ENCODE data around the gene CACNA1C. TPM values are rescaled to one million over a fixed set of nuclear protein-coding genes. Genes with fewer than 3 reads are reported as not detected.

Gene CACNA1C
- total RNA-seq, 4 donors from 2014 or later, result 5.2 to 12.9 (median 6.3) TPM

GRCh38 chr12:2195085-2195484 lies 142.3 kb downstream of the CACNA1C start:
- DNase-seq (ENCODE audit: low spot score in 2 of 2), result no peak
- TF ChIP-seq CTCF (IDR thresholded peaks at IDR 0.05), result no peak
- TF ChIP-seq POLR2A (IDR thresholded peaks at IDR 0.05), result no peak
- TF ChIP-seq EP300 (IDR thresholded peaks at IDR 0.05), result no peak
- no peaks in the 10 kb centered on the region for H3K36me3 ChIP-seq
- no peak overlapping the region for H3K4me3 ChIP-seq
- H3K4me1 ChIP-seq, result no peaks in the 10 kb centered on the region
- WGBS, 2 donors, result 75 to 82% methylated on average over 5 of the region's 5 CpGs
- no peaks in the 10 kb centered on the region for H3K27me3 ChIP-seq
- no peaks in the 10 kb centered on the region for H3K9me3 ChIP-seq
- H3K27ac ChIP-seq, result no peak overlapping the region

GRCh38 chr12:2198005-2198501 lies 145.3 kb downstream of the CACNA1C start:
- TF ChIP-seq POLR2A (IDR thresholded peaks at IDR 0.05), result no peak
- TF ChIP-seq CTCF (IDR thresholded peaks at IDR 0.05), result no peak
- no peak for TF ChIP-seq EP300 (IDR thresholded peaks at IDR 0.05)
- WGBS, 2 donors, result 49 to 54% methylated on average over 14 to 18 of the region's 18 CpGs
- Histone ChIP-seq H3K27me3 (no peaks in the 10 kb centered on the region), H3K4me1 (no peaks in the 10 kb centered on the region), H3K27ac (no peak overlapping the region), H3K36me3 (no peaks in the 10 kb centered on the region), H3K9me3 (no peaks in the 10 kb centered on the region), H3K4me3 (no peak overlapping the region)
- DNase-seq (ENCODE audit: low spot score in 2 of 2), result no peak

GRCh38 chr12:2198542-2198941 lies 145.8 kb downstream of the CACNA1C start:
- WGBS, 2 donors, result 77% methylated on average over 5 of the region's 5 CpGs
- no peaks in the 10 kb centered on the region for H3K4me1 ChIP-seq
- H3K27ac ChIP-seq, result no peak overlapping the region
- no peaks in the 10 kb centered on the region for H3K9me3 ChIP-seq
- H3K36me3 ChIP-seq, result no peaks in the 10 kb centered on the region
- TF ChIP-seq CTCF (IDR thresholded peaks at IDR 0.05) (no peak), POLR2A (IDR thresholded peaks at IDR 0.05) (no peak), EP300 (IDR thresholded peaks at IDR 0.05) (no peak)
- H3K27me3 ChIP-seq, result no peaks in the 10 kb centered on the region
- DNase-seq (ENCODE audit: low spot score in 2 of 2), result no peak
- H3K4me3 ChIP-seq, result no peak overlapping the region

- DNase-seq (ENCODE audit: low spot score in 2 of 2), result no peak
- Histone ChIP-seq H3K4me1 (no peaks in the 10 kb centered on the region), H3K27me3 (no peaks in the 10 kb centered on the region), H3K4me3 (no peak overlapping the region), H3K27ac (no peak overlapping the region), H3K36me3 (no peaks in the 10 kb centered on the region), H3K9me3 (peaks cover 0 to 3% (median 0%) of the 10 kb centered on the region in 4 donors)
- TF ChIP-seq EP300 (IDR thresholded peaks at IDR 0.05) (no peak), CTCF (IDR thresholded peaks at IDR 0.05) (no peak), POLR2A (IDR thresholded peaks at IDR 0.05) (no peak)
- WGBS, 2 donors, result 74 to 75% methylated on average over 7 of the region's 7 CpGs
Measured at GRCh38 chr12:2205996-2206395, 153.2 kb downstream of the CACNA1C start.

- Histone ChIP-seq H3K4me3 (no peak overlapping the region), H3K27ac (no peak overlapping the region), H3K9me3 (no peaks in the 10 kb centered on the region), H3K4me1 (peaks cover 0 to 6% (median 0%) of the 10 kb centered on the region in 4 donors), H3K27me3 (no peaks in the 10 kb centered on the region), H3K36me3 (no peaks in the 10 kb centered on the region)
- whole genome bisulfite sequencing, 2 donors, result 84 to 87% methylated on average over 18 of the region's 18 CpGs
- TF ChIP-seq CTCF (IDR thresholded peaks at IDR 0.05) (no peak), POLR2A (IDR thresholded peaks at IDR 0.05) (no peak), EP300 (IDR thresholded peaks at IDR 0.05) (no peak)
- DNase-seq (ENCODE audit: low spot score in 2 of 2), result no peak
Measured at GRCh38 chr12:2208837-2209635, 156.2 kb downstream of the CACNA1C start.

Measured in tibial nerve (tissue), 4 donors.